ENCODE measurements around the gene PLEKHA8.

GRCh38 chr7:30093420-30093952 is 65.3 kb downstream of the PLEKHA8 start:
- no peak for TF ChIP-seq CTCF (conservative IDR thresholded peaks at IDR 0.05; ENCODE audit: low read length)
- TF ChIP-seq EZH2phosphoT487 (IDR thresholded peaks at IDR 0.05; ENCODE audit: borderline replicate concordance), result no peak

Measured in Loucy (cell line).